WTC11 (cell line): ENCODE data around the gene REPIN1. TPM values are rescaled to one million over a fixed set of nuclear protein-coding genes. Genes with fewer than 3 reads are reported as not detected.

ENCODE experiments used
- ATAC-seq: fragments of 200-7000 bp; cut with Tn5 transposase; 2 replicates; pipeline ENCODE4 v1.10.0; 2021; ENCODE audit warnings: mild to moderate bottlenecking, moderate library complexity
- CTCF ChIA-PET: fragments of 300-600 bp; sonication (Branson Sonifier 250); formaldehyde crosslinking; loops from one replicate; lab custom pipeline; 2021; ENCODE audit warnings: antibody characterized with exemption; lab: Charles Lee
- POLR2A ChIA-PET: fragments of 350-600 bp; sonication (Branson Sonifier 250); formaldehyde crosslinking; loops from one replicate; lab custom pipeline; 2021; ENCODE audit warnings: antibody characterized with exemption; lab: Charles Lee
- DNase-seq: peaks from one replicate; pipeline ENCODE4 v3.0.0; 2021; ENCODE audit warnings: low spot score
- H3K27ac Mint-ChIP-seq: 2 replicates; pipeline ENCODE4 v1.8.0; 2021; ENCODE audit warnings: mixed read lengths
- H3K27me3 Mint-ChIP-seq: 2 replicates; pipeline ENCODE4 v1.8.0; 2021; ENCODE audit warnings: low read depth, mild to moderate bottlenecking, moderate library complexity, mixed read lengths
- H3K36me3 Mint-ChIP-seq: 2 replicates; pipeline ENCODE4 v1.8.0; 2021; ENCODE audit warnings: mixed read lengths
- H3K4me1 Mint-ChIP-seq: 2 replicates; pipeline ENCODE4 v1.8.0; 2022; ENCODE audit warnings: mixed read lengths
- H3K4me3 Mint-ChIP-seq: 2 replicates; pipeline ENCODE4 v1.8.0; 2021; ENCODE audit warnings: mild to moderate bottlenecking, moderate library complexity, mixed read lengths
- H3K9me3 Mint-ChIP-seq: 2 replicates; pipeline ENCODE4 v1.8.0; 2021; ENCODE audit warnings: mixed read lengths
- AR ChIP-seq: fragments of 250-450 bp; sonication (Bioruptor Pico); IDR thresholded peaks from 2 replicates; pipeline ENCODE4 v1.9.0; 2021; ENCODE audit warnings: mild to moderate bottlenecking
- ATF3 ChIP-seq: sonication (generic); formaldehyde crosslinking; conservative IDR thresholded peaks from 2 replicates; pipeline ENCODE4 v1.8.1; 2022; ENCODE audit warnings: mild to moderate bottlenecking, missing genetic modification reagents
- ETV6 ChIP-seq: sonication (generic); formaldehyde crosslinking; IDR thresholded peaks from 2 replicates; pipeline ENCODE4 v1.8.1; 2022; ENCODE audit warnings: mild to moderate bottlenecking, missing genetic modification reagents
- FOXP1 ChIP-seq: sonication (generic); formaldehyde crosslinking; IDR thresholded peaks from 2 replicates; pipeline ENCODE4 v1.8.0; 2022; ENCODE audit warnings: missing genetic modification reagents, mild to moderate bottlenecking, moderate library complexity, borderline replicate concordance
- NR1H2 ChIP-seq: sonication (generic); formaldehyde crosslinking; IDR thresholded peaks from 2 replicates; pipeline ENCODE4 v1.9.0; 2021; ENCODE audit warnings: mild to moderate bottlenecking, moderate library complexity, missing genetic modification reagents
- PRDM15 ChIP-seq: sonication (generic); formaldehyde crosslinking; IDR thresholded peaks from 2 replicates; pipeline ENCODE4 v1.8.0; 2022; ENCODE audit warnings: missing genetic modification reagents
- RELA ChIP-seq: sonication (generic); formaldehyde crosslinking; IDR thresholded peaks from 2 replicates; pipeline ENCODE4 v1.8.1; 2022; ENCODE audit warnings: missing genetic modification reagents, mild to moderate bottlenecking, borderline replicate concordance
- USF1 ChIP-seq: sonication (generic); formaldehyde crosslinking; IDR thresholded peaks from 2 replicates; pipeline ENCODE4 v1.8.0; 2022; ENCODE audit warnings: mild to moderate bottlenecking, missing genetic modification reagents
- USF2 ChIP-seq: sonication (generic); formaldehyde crosslinking; IDR thresholded peaks from 2 replicates; pipeline ENCODE4 v1.8.1; 2023; ENCODE audit warnings: mild to moderate bottlenecking, missing genetic modification reagents, moderate library complexity
- ZNF396 ChIP-seq: fragments of 250-450 bp; sonication (Bioruptor Pico); IDR thresholded peaks from 2 replicates; pipeline ENCODE4 v1.8.0; 2021; ENCODE audit warnings: mild to moderate bottlenecking, moderate library complexity, borderline replicate concordance
- total RNA-seq: library from RNA; stranded (reverse); gene quantifications from 3 replicates; pipeline ENCODE4 v1.2.3, GENCODE V29; 2021

Gene REPIN1
- total RNA-seq, 1 experiment from 2014 or later: 130 TPM

- DNase-seq: peak; percentile 17
- Mint-ChIP-seq H3K9me3 (no peaks in the 10 kb centered on the region), H3K4me3 (no peak overlapping the region), H3K4me1 (peaks cover 65% of the 10 kb centered on the region), H3K27ac (no peak overlapping the region), H3K36me3 (peaks cover 32% of the 10 kb centered on the region), H3K27me3 (no peaks in the 10 kb centered on the region)
- ChIA-PET CTCF (interaction anchor here (1.0 kb wide), 1 partner anchor 9 kb away, joined by 3 read pairs; no protein-coding TSS in a partner anchor), POLR2A (interaction anchor here (0.9 kb wide), 1 partner anchor 9 kb away, joined by 3 read pairs; no protein-coding TSS in a partner anchor)
- TF ChIP-seq NR1H2 (no peak), ATF3 (CRISPR knock-in tag) (no peak), ZNF396 (CRISPR knock-in tag) (no peak)
- no peak for ATAC-seq
Measured at GRCh38 chr7:150371996-150372270, 3.3 kb downstream of the REPIN1 start.

- no peaks in the 10 kb centered on the region for H3K9me3 Mint-ChIP-seq
- H3K4me1 Mint-ChIP-seq: peaks cover 68% of the 10 kb centered on the region
- TF ChIP-seq AR (CRISPR knock-in tag) (no peak), ETV6 (CRISPR knock-in tag) (no peak), RELA (CRISPR knock-in tag) (no peak), FOXP1 (peak; percentile 32; the same call in 1 of the 2 replicates), USF2 (CRISPR knock-in tag) (no peak), USF1 (CRISPR knock-in tag) (no peak), ZNF396 (CRISPR knock-in tag) (no peak), PRDM15 (CRISPR knock-in tag) (no peak)
- H3K27ac Mint-ChIP-seq: peak overlapping the region; percentile 76
- ChIA-PET POLR2A (interaction anchor here (0.7 kb wide), 1 partner anchor 11 kb away, joined by 3 read pairs; no protein-coding TSS in a partner anchor), CTCF (interaction anchor here (1.2 kb wide), 1 partner anchor 16 kb away, joined by 3 read pairs; no protein-coding TSS in a partner anchor)
- H3K27me3 Mint-ChIP-seq: no peaks in the 10 kb centered on the region
- H3K36me3 Mint-ChIP-seq: peaks cover 32% of the 10 kb centered on the region
- ATAC-seq (no peak), DNase-seq (peak; percentile 20)
- no peak overlapping the region for H3K4me3 Mint-ChIP-seq
Measured at GRCh38 chr7:150372271-150373048, 3.8 kb downstream of the REPIN1 start.
